GM12892 (cell line): ENCODE measurements around the gene BSPRY.

Experiments
- POLR2A ChIP-seq: IDR thresholded peaks from 2 replicates; pipeline ENCODE4 v1.6.1; 2011; ENCODE audit warnings: low read depth, low read length, control low read depth
- POLR2AphosphoS5 ChIP-seq: IDR thresholded peaks from 2 replicates; pipeline ENCODE4 v1.6.1; 2011; ENCODE audit warnings: low read depth, low read length, control low read depth
- TAF1 ChIP-seq: IDR thresholded peaks from 2 replicates; pipeline ENCODE4 v1.6.1; 2011; ENCODE audit warnings: low read depth, mild to moderate bottlenecking, control low read depth, low read length, borderline replicate concordance

DNA sequence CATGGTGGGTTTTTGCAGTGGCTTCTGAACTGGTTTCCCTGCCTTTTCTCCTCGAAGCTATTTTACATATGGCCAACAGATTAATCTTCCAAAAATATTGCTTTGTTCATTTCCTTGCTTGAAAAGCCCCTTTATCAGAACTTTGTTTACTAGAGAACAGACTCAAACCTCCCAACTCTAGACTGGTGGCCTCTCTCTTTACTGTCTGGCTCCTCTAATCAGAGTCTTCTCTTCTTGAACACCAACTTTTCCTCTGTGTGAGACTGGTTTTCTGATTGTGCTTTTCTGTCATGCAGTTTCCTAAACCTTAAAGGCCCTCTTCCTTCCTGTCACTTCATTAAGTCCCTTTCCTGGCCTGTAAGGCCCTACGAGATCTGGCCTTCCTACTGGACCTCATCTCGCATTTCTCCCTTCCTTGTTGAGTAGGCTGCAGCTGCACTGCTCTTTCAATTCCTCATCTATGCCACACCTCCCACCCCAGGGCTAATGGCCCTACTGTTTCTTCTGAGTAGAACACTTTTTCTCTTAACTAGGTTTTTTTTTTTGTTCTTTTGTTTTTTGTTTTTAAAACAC lies 66.9 kb downstream of the BSPRY start:
- TF ChIP-seq POLR2A = peak; percentile 52
- TF ChIP-seq POLR2AphosphoS5 = no peak
- TF ChIP-seq TAF1 = no peak
